Occipital lobe (tissue), 2 donors: ENCODE results near the gene KPNB1. TPM values are rescaled to one million over a fixed set of nuclear protein-coding genes. Genes with fewer than 3 reads are reported as not detected.

ENCODE experiments used
- DNase-seq: peaks from one replicate; lab custom pipeline; 2025; lab: John Stamatoyannopoulos, UW
- total RNA-seq: library from RNA; depleted of rRNA; stranded (reverse); fragments of >200 nt; gene quantifications from one replicate; pipeline ENCODE4 v1.2.3, GENCODE V29; 2014

KPNB1 gene
- total RNA-seq, 1 donor from 2014 or later, result 163 TPM

GRCh38 chr17:47696717-47697642 lies 47.3 kb downstream of the KPNB1 start:
- DNase-seq, result no peak

- DNase-seq, result no peak
Observed at GRCh38 chr17:47697906-47698711, 48.4 kb downstream of the KPNB1 start.

GRCh38 chr17:47698749-47699535 lies 49.2 kb downstream of the KPNB1 start:
- peak; percentile 38 for DNase-seq

- no peak for DNase-seq
Observed at GRCh38 chr17:47699536-47699840, 49.8 kb downstream of the KPNB1 start.

GRCh38 chr17:47700471-47701449 lies 51.0 kb downstream of the KPNB1 start:
- no peak for DNase-seq

GRCh38 chr17:47701608-47702007 lies 51.9 kb downstream of the KPNB1 start:
- no peak for DNase-seq

- no peak for DNase-seq
Observed at GRCh38 chr17:47702391-47702995, 52.8 kb downstream of the KPNB1 start.

- no peak for DNase-seq
Observed at GRCh38 chr17:47703191-47703591, 53.5 kb downstream of the KPNB1 start.

- DNase-seq, result no peak
Observed at GRCh38 chr17:47703671-47704070, 54.0 kb downstream of the KPNB1 start.

GRCh38 chr17:47704116-47704515 lies 54.4 kb downstream of the KPNB1 start:
- no peak for DNase-seq

- no peak for DNase-seq
Observed at GRCh38 chr17:47704736-47705135, 55.0 kb downstream of the KPNB1 start.

- no peak for DNase-seq
Observed at GRCh38 chr17:47705536-47706530, 56.1 kb downstream of the KPNB1 start.

GRCh38 chr17:47707056-47707804 lies 57.5 kb downstream of the KPNB1 start:
- DNase-seq, result no peak

- no peak for DNase-seq
Observed at GRCh38 chr17:47707884-47708283, 58.2 kb downstream of the KPNB1 start.

- no peak for DNase-seq
Observed at GRCh38 chr17:47708312-47708863, 58.7 kb downstream of the KPNB1 start.

GRCh38 chr17:47708864-47709541 lies 59.3 kb downstream of the KPNB1 start:
- no peak for DNase-seq

- DNase-seq, result no peak
Observed at GRCh38 chr17:47709594-47709993, 59.9 kb downstream of the KPNB1 start.
